Ascending aorta (tissue), 2 donors: ENCODE results near the gene VWF. TPM values are rescaled to one million over a fixed set of nuclear protein-coding genes. Genes with fewer than 3 reads are reported as not detected.

Experiments
- DNase-seq, 2 donors: peaks; one replicate each; pipeline ENCODE4 v3.0.0-alpha.2; 2019; ENCODE audit warnings: low spot score in 2 of 2
- H3K27ac ChIP-seq, 2 donors: fragments of 200-600 bp; sonication (generic); one replicate each; pipeline ENCODE4 v1.5.1; 2016 to 2017; ENCODE audit warnings: mild to moderate bottlenecking in 1 of 2
- H3K27me3 ChIP-seq: fragments of 200-600 bp; sonication (generic); one replicate; pipeline ENCODE4 v1.5.1; 2017
- H3K36me3 ChIP-seq, 2 donors: fragments of 200-600 bp; sonication (generic); one replicate each; pipeline ENCODE4 v1.5.1; 2016
- H3K4me1 ChIP-seq, 2 donors: fragments of 200-600 bp; sonication (generic); one replicate each; pipeline ENCODE4 v1.5.1; 2016 to 2017; ENCODE audit warnings: mild to moderate bottlenecking in 1 of 2
- H3K4me3 ChIP-seq, 2 donors: fragments of 200-600 bp; sonication (generic); one replicate each; pipeline ENCODE4 v1.5.1; 2016 to 2017; ENCODE audit warnings: mild to moderate bottlenecking in 1 of 2
- H3K9me3 ChIP-seq, 2 donors: fragments of 200-600 bp; sonication (generic); one replicate each; pipeline ENCODE4 v1.5.1; 2016
- CTCF ChIP-seq, 3 experiments: fragments of 200-600 bp in 2 of 3; fragments of 450-650 bp in 1 of 3; sonication (generic) in 2 of 3; IDR thresholded peaks; one replicate each; pipeline ENCODE4 v1.5.1; 2016 to 2019; ENCODE audit warnings: antibody characterized with exemption in 3 of 3, mild to moderate bottlenecking in 1 of 3, moderate library complexity in 1 of 3
- intact Hi-C: fragments of 100-400 bp; cut with DNase I; formaldehyde crosslinking; loops from one replicate; pipeline ENCODE4 v1.15.1; 2023
- total RNA-seq: library from RNA; depleted of rRNA; stranded (reverse); fragments of >200 nt; gene quantifications from one replicate; pipeline ENCODE4 v1.1.0, GENCODE V29; 2016

The VWF gene
- total RNA-seq, 1 donor from 2014 or later: 1,026 TPM

DNA sequence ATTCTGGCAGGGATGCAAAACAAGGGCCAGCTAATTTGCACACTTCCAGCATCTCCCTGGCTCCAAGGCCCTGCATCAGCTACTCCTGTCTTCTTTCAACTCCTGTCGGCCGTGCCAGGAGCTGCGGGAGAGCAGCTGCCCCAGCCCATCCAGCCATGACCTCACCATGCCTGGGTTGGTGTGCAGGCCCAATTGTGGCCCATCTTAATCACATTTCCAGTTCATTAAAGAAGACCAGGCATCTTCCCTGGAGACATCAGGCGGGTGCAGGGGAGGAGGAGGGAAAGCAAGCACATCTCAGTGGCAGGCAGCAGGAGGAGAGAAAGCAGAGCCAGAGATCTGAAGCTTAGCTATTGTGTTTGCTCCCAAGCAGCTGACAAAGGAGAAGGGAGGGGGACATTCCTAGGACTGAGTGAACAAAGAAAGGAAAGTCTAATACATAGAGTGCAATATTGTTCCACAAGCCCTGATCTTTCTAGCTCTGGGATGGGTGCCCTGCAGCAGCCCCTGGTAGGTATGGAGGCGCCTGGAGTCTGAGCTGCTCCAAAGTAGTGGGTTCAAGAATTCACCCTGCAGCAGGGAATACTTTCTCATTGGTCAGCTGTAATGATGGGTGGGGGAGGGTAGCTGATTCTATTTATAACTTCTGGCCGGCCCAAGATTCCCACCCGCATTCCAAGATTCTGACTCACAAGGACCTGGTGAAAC, 40.1 kb downstream of the VWF start:
- intact Hi-C loops: no loop called here
- TF ChIP-seq CTCF (IDR thresholded peaks at IDR 0.05): no peak
- Histone ChIP-seq H3K4me1 (peaks cover 0 to 10% of the 10 kb centered on the region in 2 donors), H3K27me3 (no peaks in the 10 kb centered on the region), H3K27ac (no peak overlapping the region), H3K36me3 (no peaks in the 10 kb centered on the region), H3K9me3 (no peaks in the 10 kb centered on the region), H3K4me3 (no peak overlapping the region)
- DNase-seq: no peak

DNA sequence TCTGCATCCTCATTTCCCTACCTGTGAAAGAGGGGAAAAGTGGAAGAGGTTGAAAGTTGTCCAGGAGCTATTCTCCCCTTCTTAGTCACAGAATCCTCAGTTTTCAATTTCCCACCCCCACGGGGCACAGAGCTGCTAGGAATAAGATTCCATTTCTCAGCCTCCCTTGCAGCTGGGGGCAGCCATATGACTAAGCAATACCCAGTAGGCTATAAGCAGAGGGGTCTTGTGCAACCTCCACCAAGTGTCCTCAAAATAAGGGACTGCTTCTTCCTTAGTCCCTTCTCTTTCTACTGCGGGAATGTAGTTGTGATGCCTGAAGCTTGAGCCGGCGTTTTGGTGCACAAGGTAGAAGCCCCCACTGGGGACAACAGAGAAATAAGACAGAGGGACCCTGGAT, 40.9 kb downstream of the VWF start:
- no peak for DNase-seq
- intact Hi-C loops: no loop called here

DNA sequence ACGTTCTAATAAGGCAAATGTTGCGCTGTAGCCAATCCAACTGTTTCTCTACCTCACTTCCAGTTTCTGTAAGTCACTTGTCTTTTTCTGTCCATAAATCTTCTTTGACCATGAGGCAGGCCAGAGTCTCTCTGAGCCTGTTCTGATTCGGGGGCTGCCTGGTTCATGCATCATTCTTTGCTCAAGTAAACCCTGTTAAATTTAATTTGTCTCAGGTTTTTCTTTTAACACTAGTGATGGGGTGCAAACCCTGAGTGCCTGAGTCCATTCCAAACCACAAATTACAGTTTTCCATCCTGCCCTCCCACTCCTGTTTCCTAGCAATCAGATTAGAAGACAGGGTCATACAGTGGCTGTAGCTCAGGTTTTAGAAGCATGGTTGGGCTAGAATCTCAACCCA, 41.9 kb downstream of the VWF start:
- no peaks in the 10 kb centered on the region for H3K36me3 ChIP-seq
- H3K4me1 ChIP-seq: peaks cover 0 to 10% of the 10 kb centered on the region in 2 donors
- DNase-seq: no peak
- TF ChIP-seq CTCF (IDR thresholded peaks at IDR 0.05): no peak
- H3K27ac ChIP-seq: no peak overlapping the region
- H3K4me3 ChIP-seq: no peak overlapping the region
- intact Hi-C loops: no loop called here
- no peaks in the 10 kb centered on the region for H3K9me3 ChIP-seq
- no peaks in the 10 kb centered on the region for H3K27me3 ChIP-seq

More for the DNA sequence above, 40.9 kb downstream of the VWF start:
- no peak for TF ChIP-seq CTCF (IDR thresholded peaks at IDR 0.05)
- Histone ChIP-seq H3K4me1 (peaks cover 0 to 10% of the 10 kb centered on the region in 2 donors), H3K27me3 (no peaks in the 10 kb centered on the region), H3K4me3 (no peak overlapping the region), H3K36me3 (no peaks in the 10 kb centered on the region), H3K27ac (no peak overlapping the region), H3K9me3 (no peaks in the 10 kb centered on the region)

DNA sequence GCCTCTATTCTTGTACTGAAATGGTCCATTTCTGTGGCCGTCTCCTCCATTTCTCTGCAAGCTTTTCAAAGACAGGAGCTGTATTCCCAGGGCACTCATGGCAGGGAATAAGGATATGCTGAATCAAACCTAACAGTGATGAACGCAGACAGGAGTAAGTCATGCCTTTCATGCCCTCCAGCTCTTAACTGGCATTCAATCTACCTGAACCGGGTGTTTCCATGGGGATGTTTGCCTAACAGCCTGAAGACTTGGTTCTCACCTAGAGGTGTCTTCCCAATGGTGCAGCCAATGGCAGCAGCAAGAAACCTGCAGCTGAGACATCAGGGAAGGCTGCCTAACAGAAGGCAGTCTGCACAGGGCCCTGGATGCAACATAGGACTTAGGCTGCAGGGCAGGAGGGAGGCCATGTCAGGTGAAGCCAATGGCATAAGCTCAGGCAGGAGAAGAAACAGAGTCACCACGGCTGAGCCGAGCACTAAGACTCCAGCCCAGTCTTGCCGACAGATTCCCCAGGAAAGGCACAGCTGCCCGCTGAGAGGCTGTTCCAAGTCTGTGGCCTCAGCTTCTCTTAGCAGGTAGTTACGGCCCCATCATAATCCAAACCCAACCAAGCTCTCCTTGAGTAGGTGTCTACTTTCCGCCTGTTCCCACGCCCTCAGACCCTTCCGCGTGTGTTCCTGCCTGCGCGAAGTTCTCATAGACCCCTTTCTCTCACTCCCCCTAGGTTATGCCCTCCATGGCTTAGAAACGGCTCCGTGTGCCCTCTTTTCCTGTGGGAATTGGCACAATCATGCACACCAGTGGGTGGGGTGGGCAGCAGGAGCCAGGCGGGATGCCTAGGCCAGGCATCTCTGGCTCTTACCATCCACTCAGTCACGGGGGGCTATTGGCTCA, 44.1 kb downstream of the VWF start:
- no peak overlapping the region for H3K27ac ChIP-seq
- no peak overlapping the region for H3K4me3 ChIP-seq
- H3K9me3 ChIP-seq: no peaks in the 10 kb centered on the region
- DNase-seq: no peak
- peaks cover 0 to 10% of the 10 kb centered on the region in 2 donors for H3K4me1 ChIP-seq
- H3K27me3 ChIP-seq: no peaks in the 10 kb centered on the region
- intact Hi-C loops: no loop called here
- H3K36me3 ChIP-seq: no peaks in the 10 kb centered on the region
- no peak for TF ChIP-seq CTCF (IDR thresholded peaks at IDR 0.05)

DNA sequence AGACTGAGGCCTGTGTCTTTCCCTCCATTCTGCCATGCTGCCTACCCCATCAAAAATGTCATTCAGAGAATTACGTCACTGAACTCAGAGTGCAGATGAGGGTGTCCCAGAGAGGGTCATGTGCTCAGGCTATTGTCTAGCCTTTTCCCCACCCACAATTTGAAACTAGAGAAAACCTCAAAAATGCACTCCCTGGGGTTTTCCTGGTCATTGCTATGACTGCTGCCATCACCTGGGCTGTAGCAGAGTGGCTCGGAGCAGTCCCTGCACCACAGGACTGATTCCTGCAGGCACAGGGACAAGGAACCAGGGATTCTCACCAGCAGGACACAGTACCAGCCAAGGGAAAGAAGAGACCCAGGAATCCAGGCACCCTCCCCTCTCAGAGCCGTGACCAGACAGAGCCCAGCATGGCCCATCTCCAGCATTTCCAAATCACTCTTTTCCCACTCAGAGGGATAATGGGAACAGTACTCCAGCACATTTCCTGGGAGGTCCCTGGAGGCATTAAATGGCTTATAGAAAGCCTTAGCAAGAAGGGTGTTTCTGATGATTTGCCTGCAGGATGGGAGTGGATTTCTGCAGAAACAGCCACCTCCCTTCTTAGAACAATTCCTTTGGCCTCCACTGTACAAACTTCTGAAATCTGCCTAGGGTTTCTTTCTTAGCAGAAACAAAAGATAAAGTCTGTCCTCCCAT, 45.9 kb downstream of the VWF start:
- Histone ChIP-seq H3K4me3 (no peak overlapping the region), H3K27ac (no peak overlapping the region), H3K36me3 (no peaks in the 10 kb centered on the region), H3K9me3 (no peaks in the 10 kb centered on the region), H3K27me3 (no peaks in the 10 kb centered on the region), H3K4me1 (no peaks in the 10 kb centered on the region)
- TF ChIP-seq CTCF (IDR thresholded peaks at IDR 0.05): no peak
- no peak for DNase-seq
- intact Hi-C loops: no loop called here
